HG03442 (cell line): ENCODE measurements around the gene HLA-C.
"Not testable (repeated sequence)": the region's sequence is repeated elsewhere in the genome, so short reads cannot be mapped to it uniquely, and the experiment has no call there.

ENCODE experiments used
- ATAC-seq: cut with Tn5 transposase; IDR thresholded peaks from one replicate; pipeline ENCODE4 v1.9.1; 2021; ENCODE audit warnings: mild to moderate bottlenecking, moderate library complexity; ENCODE audit not compliant: unreplicated experiment

Gene HLA-C

GRCh38 chr6:31270788-31271640 lies 878 bp downstream of the HLA-C start:
- no peak for ATAC-seq

DNA sequence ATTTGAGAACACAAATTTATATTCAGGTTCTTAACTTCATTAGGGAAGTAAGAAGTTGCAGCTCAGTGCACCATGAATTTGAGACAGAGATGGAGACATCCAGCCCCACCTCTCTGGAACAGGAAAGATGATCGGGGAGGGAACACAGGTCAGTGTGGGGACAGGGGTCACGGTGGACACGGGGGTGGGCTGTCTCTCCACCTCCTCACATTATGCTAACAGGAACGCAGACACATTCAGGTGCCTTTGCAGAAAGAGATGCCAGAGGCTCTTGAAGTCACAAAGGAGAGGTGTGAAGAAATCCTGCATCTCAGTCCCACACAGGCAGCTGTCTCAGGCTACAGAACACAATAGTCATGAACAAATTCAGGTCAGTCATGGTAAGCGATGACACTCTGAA lies 3.1 kb downstream of the HLA-C start:
- ATAC-seq: no peak

DNA sequence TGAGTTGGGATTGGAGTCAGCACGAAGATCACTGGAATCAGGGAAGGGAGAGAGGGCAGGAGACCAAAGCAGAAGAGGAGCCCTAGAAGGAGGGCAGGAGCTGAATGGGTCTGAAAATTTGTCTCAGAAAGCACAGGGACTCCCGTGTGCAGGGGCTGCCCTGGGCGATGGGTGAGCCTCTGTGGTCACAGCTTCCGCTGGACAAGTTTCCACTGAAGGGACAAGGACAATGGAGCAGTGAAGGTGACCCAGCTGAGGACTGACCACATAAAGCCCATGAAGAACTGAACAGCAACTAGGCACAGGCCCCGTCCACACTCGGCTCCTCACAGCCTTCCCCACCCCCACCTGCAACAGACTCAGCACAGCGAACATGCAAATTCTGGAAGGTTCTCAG lies 3.5 kb downstream of the HLA-C start:
- ATAC-seq: no peak

- no peak for ATAC-seq
Measured at GRCh38 chr6:31267651-31268368, 4.1 kb downstream of the HLA-C start.

DNA sequence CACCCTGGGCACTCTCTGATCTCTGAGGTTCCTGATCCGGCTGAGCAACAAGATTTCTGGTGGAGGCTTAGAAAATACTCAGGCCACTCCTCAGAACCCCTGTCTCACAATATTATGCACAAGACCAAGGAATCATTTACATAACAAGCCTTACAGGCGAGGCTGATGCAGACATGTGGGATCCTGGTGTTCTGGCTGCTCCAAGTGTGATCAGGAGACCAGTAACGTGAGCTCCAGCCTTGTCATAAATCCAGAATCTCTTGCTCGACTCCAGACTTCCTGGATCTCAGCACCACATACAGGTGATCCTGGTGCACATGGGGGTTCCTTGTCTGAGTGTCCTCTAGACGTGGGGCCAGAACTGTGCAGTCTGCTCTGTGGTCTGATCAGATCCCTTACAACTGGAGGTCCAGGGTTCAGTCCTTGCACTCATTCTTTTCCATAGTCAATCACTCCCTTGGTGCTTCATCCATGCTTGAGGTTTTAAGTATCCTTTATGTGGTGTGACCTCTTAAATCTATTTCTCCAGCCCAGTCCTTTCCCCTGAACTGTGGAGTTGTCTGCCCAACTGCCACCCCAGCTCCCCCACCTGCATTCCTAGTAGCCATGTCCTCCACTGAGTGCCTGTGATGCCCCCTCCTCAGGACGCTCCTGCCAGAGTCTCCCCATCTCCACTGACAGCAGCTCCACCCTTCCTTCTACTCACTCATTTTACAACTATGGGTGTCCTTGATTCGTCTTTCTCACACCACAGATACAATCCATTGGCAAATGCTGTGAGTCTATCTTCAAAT lies 5.1 kb downstream of the HLA-C start:
- ATAC-seq: no peak

DNA sequence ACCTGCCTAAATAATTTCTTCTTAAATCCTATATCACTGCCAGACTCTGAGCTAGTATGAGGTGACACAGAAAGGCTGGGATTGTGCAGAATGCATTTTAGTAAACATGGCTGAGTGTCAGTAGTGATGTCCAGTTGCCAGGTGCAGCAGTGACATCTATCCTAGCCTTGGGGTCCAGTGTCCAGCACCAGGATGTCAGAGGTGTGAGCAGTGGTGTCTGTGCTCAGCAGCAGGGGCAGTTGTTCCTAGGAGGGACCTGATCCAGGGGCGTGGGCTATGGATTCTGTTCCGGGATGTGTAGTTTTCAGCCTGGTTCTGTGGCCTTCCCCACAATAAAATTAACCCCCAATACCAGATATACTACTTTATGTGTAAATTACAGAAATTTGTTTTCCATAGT lies 6.0 kb downstream of the HLA-C start:
- no peak for ATAC-seq

DNA sequence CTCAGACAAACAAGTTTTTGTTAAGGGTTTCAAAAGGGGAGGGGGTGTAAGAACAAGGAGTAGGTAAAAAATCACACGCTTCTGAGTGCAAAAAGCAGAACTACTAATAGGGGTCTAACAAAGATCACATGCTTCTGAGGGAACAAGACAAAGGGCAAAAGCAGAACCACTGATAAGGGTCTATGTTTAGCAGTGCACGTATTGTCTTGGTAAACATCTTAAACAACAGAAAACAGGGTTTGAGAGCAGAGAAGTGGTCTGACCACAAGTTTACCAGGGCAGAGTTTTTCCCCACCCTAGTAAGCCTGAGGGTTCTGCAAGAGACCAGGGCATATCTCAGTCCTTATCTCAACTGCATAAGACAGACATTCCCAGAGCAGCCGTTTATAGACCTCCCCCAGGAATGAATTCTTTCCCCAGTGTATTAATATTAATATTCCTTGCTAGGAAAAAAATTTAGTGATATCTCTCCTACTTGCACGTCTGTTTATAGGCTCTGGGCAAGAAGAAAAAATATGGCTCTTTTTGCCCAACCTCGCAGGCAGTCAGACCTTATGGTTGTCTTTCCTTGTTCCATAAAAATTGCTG lies 8.5 kb downstream of the HLA-C start:
- ATAC-seq: not testable (repeated sequence)

DNA sequence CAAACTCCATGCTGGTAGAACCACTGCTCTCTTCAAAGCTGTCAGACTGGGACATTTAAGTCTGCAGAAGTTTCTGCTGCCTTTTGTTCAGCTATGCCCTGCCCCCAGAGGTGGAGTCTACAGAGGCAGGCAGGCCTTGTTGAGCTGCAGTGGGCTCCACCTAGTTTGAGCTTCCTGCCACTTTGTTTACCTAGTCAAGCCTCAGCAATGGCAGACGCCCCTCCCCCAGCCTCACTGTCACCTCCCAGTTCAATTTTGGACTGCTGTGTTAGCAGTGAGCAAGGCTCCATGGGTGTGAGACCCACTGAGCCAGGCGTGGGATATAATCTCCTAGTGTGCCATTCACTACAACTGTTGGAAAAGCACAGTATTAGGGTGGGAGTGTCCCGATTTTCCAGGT lies 11.9 kb downstream of the HLA-C start:
- not testable (repeated sequence) for ATAC-seq

- ATAC-seq: no peak
Measured at GRCh38 chr6:31252625-31253024, 19.3 kb downstream of the HLA-C start.

DNA sequence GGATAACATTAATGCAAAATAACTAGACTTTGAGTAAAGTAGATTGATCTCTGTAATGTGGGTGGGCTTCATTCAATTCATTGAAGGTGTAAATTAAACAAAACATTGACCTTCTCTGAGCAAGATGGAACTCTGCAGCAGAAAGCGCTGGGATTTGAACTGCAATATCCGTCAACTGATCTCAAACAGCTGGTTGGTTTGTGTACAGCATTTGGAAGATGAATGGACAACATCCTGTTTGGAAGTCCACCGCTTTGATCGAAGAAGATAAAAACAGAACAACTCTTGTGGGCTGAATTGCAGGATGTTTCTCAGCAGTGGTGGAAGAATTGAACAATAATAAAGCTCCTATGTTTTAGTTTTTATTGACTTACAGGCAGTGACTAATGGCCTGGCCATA lies 20.6 kb downstream of the HLA-C start:
- no peak for ATAC-seq

GRCh38 chr6:31249184-31249583 lies 22.7 kb downstream of the HLA-C start:
- no peak for ATAC-seq

GRCh38 chr6:31247813-31248212 lies 24.1 kb downstream of the HLA-C start:
- ATAC-seq: no peak

DNA sequence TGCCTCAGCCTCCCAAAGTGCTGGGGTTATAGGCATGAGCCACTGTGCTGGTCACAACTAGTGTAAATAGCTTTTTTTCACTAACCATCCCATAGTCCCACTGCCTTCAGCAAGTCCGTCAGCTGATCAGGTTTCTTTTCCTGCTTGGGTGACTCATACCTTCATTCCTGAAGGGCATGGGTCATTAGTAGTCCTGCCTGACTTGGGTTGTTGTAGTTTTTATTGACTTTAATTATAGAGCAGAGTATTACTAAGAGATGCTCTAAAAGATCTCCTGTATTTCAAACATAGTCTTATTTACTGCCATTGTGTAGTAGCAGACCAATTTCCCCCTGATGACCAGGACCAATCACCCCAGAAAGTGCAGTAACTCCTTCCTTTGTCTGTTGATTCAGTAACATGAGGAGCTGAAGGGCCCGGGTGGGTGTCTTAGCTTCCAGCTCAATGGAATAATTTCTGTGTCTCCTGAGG lies 25.8 kb downstream of the HLA-C start:
- ATAC-seq: no peak

GRCh38 chr6:31243508-31243907 lies 28.4 kb downstream of the HLA-C start:
- ATAC-seq: no peak

DNA sequence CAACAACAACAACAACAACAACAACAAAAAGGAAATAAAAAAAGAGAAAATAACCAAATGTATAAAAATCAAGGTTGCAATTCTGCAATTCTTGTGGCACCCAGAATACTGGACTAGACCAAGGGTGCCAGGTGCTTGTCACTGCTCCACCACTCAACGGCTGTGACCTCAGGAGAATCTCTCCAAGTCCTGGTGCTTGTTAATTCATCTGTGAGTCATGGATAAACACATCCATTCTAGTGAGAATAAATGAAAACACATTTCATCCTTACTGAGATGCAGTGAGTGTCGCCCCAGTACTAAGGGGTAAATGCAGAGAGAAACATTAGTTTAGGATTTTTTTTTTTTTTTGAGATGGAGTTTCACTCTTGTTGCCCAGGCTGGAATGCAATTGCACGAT lies 32.0 kb downstream of the HLA-C start:
- no peak for ATAC-seq

DNA sequence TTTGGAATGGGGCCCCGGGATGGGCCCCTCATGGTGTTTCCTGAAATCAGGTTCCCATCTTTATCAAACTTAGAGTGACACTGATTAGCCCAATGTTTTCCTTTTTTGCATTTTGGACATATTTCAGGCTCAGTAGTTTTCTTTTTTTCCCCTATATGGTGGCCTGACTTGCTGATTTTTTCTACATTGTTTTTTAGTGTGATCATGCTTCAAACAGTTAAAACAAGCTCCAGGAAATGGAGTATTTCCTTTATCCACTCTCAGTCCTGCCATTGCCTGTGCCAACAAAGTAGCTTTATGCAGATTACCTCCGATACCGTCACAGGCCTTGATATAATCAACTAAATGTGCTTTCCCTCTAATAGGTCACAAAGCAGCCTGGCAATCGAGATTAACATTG lies 37.8 kb downstream of the HLA-C start:
- ATAC-seq: not testable (repeated sequence)

DNA sequence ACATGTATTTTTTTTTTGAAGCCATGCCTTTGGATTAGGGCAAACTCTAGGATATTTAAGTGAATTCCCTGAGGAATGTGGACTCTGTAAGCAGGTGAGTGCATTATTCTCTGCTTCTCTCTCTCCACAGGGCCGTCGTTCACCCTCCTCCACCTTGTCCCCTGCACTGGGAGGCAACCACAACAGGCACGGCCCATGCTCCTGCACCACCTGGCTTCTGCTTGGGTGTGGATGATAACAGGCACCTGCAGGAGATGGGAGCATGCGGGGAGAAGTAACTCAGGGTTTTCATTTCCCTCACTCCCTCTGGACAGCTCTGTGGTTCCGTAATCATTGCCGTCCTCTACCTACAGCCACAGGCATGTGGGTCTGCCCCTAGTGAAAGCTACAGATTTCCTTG lies 43.4 kb downstream of the HLA-C start:
- ATAC-seq: no peak

GRCh38 chr6:31227143-31227542 lies 44.7 kb downstream of the HLA-C start:
- ATAC-seq: no peak

DNA sequence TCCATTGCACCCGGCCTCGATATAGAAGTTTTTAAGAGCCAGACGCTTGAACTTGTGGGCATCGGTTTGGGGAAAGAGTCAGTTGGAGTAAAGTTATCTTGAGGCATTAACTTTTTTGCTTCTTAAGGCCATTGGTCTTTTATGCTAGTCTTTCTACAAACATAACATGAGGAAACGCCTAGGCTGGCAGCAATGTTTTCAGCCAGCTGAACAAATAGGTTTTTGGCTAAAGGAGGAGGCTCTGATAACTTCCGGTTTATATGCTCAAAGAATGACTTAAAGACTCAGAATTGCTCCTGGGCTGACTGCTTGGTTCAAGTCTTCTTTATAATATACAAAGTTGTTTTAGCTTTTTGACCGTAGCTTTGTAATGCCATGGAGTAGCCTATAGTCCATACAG lies 46.2 kb downstream of the HLA-C start:
- no peak for ATAC-seq

- ATAC-seq: no peak
Measured at GRCh38 chr6:31222496-31222895, 49.4 kb downstream of the HLA-C start.
